ENCODE data around the gene CFAP97D1.
A peak's percentile ranks its signal among the peaks of the same experiment; 100 is the strongest.

The CFAP97D1 gene

GRCh38 chr17:43832976-43833829 is 53.0 kb downstream of the CFAP97D1 start, which contains the start of gene MPP3:
MPP3 (minus strand) TSS chr17:43833146; CDS start chr17:43831906, 1,240 bp downstream.
- ChIA-PET CTCF (interaction anchor here (0.6 to 5.0 kb wide), 3 partner anchors 11 to 78 kb away, joined by 3 to 29 read pairs (median 4); partner anchors contain the start of gene CD300LG), POLR2A (interaction anchor here (0.5 to 1.0 kb wide), 5 partner anchors 11 to 385 kb away, joined by 3 to 4 read pairs (median 3); partner anchors contain the start of gene CD300LG)
- H3K27ac ChIP-seq (ENCODE audit: extremely low read depth, low read depth, low read length): peak within 1 kb of the TSS; percentile 33; the same call in 1 of the 2 replicates
- no peak for TF ChIP-seq ZNF157 (tag by site-specific recombination; IDR thresholded peaks at IDR 0.05)
- peak; percentile 25; the same call in 1 of the 2 replicates for TF ChIP-seq ZNF561 (tag by site-specific recombination; IDR thresholded peaks at IDR 0.05; ENCODE audit: borderline replicate concordance)
- TF ChIP-seq MZF1 (tag by site-specific recombination; IDR thresholded peaks at IDR 0.05; ENCODE audit: borderline replicate concordance): no peak
- TF ChIP-seq ZNF223 (tag by site-specific recombination; IDR thresholded peaks at IDR 0.05): peak; percentile 36; the same call in 1 of the 2 replicates
- TF ChIP-seq ZNF843 (tag by site-specific recombination; IDR thresholded peaks at IDR 0.05): no peak
- TF ChIP-seq ZNF670 (tag by site-specific recombination; IDR thresholded peaks at IDR 0.05; ENCODE audit: low read depth): no peak
- TF ChIP-seq ZNF221 (tag by site-specific recombination; IDR thresholded peaks at IDR 0.05; ENCODE audit: borderline replicate concordance): no peak
- TF ChIP-seq TCF7L2 (IDR thresholded peaks at IDR 0.05; ENCODE audit: borderline replicate concordance, low read depth, low read length): no peak
- TF ChIP-seq ZNF629 (tag by site-specific recombination; IDR thresholded peaks at IDR 0.05): no peak
- peak; percentile 61 for TF ChIP-seq KLF8 (tag by site-specific recombination; IDR thresholded peaks at IDR 0.05)
- no peak for TF ChIP-seq ZFP69B (tag by site-specific recombination; IDR thresholded peaks at IDR 0.05)
- TF ChIP-seq, protein P1, sequence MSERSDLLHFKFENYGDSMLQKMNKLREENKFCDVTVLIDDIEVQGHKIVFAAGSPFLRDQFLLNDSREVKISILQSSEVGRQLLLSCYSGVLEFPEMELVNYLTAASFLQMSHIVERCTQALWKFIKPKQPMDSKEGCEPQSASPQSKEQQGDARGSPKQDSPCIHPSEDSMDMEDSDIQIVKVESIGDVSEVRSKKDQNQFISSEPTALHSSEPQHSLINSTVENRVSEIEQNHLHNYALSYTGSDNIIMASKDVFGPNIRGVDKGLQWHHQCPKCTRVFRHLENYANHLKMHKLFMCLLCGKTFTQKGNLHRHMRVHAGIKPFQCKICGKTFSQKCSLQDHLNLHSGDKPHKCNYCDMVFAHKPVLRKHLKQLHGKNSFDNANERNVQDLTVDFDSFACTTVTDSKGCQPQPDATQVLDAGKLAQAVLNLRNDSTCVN (tag by site-specific recombination; optimal IDR thresholded peaks at IDR 0.05): peak; percentile 56
- TF ChIP-seq ZBTB6 (tag by site-specific recombination; IDR thresholded peaks at IDR 0.05): peak; percentile 50
- TF ChIP-seq, protein P2, sequence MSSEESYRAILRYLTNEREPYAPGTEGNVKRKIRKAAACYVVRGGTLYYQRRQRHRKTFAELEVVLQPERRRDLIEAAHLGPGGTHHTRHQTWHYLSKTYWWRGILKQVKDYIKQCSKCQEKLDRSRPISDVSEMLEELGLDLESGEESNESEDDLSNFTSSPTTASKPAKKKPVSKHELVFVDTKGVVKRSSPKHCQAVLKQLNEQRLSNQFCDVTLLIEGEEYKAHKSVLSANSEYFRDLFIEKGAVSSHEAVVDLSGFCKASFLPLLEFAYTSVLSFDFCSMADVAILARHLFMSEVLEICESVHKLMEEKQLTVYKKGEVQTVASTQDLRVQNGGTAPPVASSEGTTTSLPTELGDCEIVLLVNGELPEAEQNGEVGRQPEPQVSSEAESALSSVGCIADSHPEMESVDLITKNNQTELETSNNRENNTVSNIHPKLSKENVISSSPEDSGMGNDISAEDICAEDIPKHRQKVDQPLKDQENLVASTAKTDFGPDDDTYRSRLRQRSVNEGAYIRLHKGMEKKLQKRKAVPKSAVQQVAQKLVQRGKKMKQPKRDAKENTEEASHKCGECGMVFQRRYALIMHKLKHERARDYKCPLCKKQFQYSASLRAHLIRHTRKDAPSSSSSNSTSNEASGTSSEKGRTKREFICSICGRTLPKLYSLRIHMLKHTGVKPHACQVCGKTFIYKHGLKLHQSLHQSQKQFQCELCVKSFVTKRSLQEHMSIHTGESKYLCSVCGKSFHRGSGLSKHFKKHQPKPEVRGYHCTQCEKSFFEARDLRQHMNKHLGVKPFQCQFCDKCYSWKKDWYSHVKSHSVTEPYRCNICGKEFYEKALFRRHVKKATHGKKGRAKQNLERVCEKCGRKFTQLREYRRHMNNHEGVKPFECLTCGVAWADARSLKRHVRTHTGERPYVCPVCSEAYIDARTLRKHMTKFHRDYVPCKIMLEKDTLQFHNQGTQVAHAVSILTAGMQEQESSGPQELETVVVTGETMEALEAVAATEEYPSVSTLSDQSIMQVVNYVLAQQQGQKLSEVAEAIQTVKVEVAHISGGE (tag by site-specific recombination; conservative IDR thresholded peaks at IDR 0.05; ENCODE audit: low read depth): peak; percentile 67
- peak; percentile 32 for TF ChIP-seq KLF1 (tag by site-specific recombination; IDR thresholded peaks at IDR 0.05)
- TF ChIP-seq KLF9 (tag by site-specific recombination; IDR thresholded peaks at IDR 0.05; ENCODE audit: low read depth): peak; percentile 18; the same call in 1 of the 2 replicates
- peak; percentile 62; the same call in 1 of the 2 replicates for TF ChIP-seq EGR2 (tag by site-specific recombination; IDR thresholded peaks at IDR 0.05; ENCODE audit: low read depth)
- TF ChIP-seq ZNF138 (tag by site-specific recombination; IDR thresholded peaks at IDR 0.05; ENCODE audit: borderline replicate concordance): no peak
- no peak for TF ChIP-seq ZNF404 (tag by site-specific recombination; IDR thresholded peaks at IDR 0.05)
- TF ChIP-seq ZBTB17 (tag by site-specific recombination; IDR thresholded peaks at IDR 0.05): peak; percentile 66
- no peak for TF ChIP-seq ZSCAN23 (tag by site-specific recombination; IDR thresholded peaks at IDR 0.05)
- TF ChIP-seq ZIC2 (tag by site-specific recombination; IDR thresholded peaks at IDR 0.05): peak; percentile 18
- TF ChIP-seq PATZ1 (tag by site-specific recombination; IDR thresholded peaks at IDR 0.05): peak; percentile 74
- TF ChIP-seq SP2 (tag by site-specific recombination; IDR thresholded peaks at IDR 0.05): peak; percentile 9; the same call in 1 of the 2 replicates
- no peak for TF ChIP-seq ZNF768 (tag by site-specific recombination; IDR thresholded peaks at IDR 0.05)
- no peak for TF ChIP-seq ZNF132 (tag by site-specific recombination; IDR thresholded peaks at IDR 0.05; ENCODE audit: borderline replicate concordance)
- TF ChIP-seq ZNF529 (tag by site-specific recombination; IDR thresholded peaks at IDR 0.05; ENCODE audit: insufficient replicate concordance): no peak
- TF ChIP-seq ZNF549 (tag by site-specific recombination; IDR thresholded peaks at IDR 0.05): no peak
- TF ChIP-seq ZEB2 (tag by site-specific recombination; IDR thresholded peaks at IDR 0.05): peak; percentile 73

More at GRCh38 chr17:43832976-43833829, 53.0 kb downstream of the CFAP97D1 start, which contains the start of gene MPP3:
- H3K4me3 ChIP-seq (ENCODE audit: low read depth, low read length): peak within 1 kb of the TSS; percentile 69
- peaks cover 3% of the 10 kb centered on the region; the same call in 1 of the 2 replicates for H3K4me1 ChIP-seq (ENCODE audit: control insufficient read depth, insufficient read depth, low read length)
- H3K9me3 ChIP-seq (ENCODE audit: control insufficient read depth, insufficient read depth, low read depth, low read length): no peaks in the 10 kb centered on the region
- peaks cover 5 to 36% of the 10 kb centered on the region in 2 experiments; a peak in 2 of 3 replicates for H3K36me3 ChIP-seq (ENCODE audit: control insufficient read depth in 2 of 2, insufficient read depth in 1 of 2, low read length in 2 of 2)

Data from HEK293 (cell line).